Muscle layer of colon (tissue), 2 donors: ENCODE results near the gene CPA3.

Source experiments
- H3K27ac ChIP-seq: one replicate; pipeline ENCODE4 v1.7.0; 2013; ENCODE audit warnings: low read depth, mild to moderate bottlenecking, low read length, moderate library complexity
- H3K27me3 ChIP-seq, 2 donors: one replicate each; pipeline ENCODE4 v1.7.0; 2013; ENCODE audit warnings: low read length in 2 of 2, mild to moderate bottlenecking in 2 of 2; ENCODE audit not compliant: insufficient read depth in 2 of 2, control insufficient read depth in 1 of 2
- H3K36me3 ChIP-seq: one replicate; pipeline ENCODE4 v1.7.0; 2013; ENCODE audit warnings: mild to moderate bottlenecking, low read length; ENCODE audit not compliant: insufficient read depth
- H3K4me1 ChIP-seq: one replicate; pipeline ENCODE4 v1.7.0; 2013; ENCODE audit warnings: mild to moderate bottlenecking, low read length; ENCODE audit not compliant: insufficient read depth
- H3K4me3 ChIP-seq, 2 donors: one replicate each; pipeline ENCODE4 v1.7.0; 2013; ENCODE audit warnings: low read length in 2 of 2, low read depth in 1 of 2, mild to moderate bottlenecking in 1 of 2, moderate library complexity in 1 of 2
- H3K9ac ChIP-seq: one replicate; pipeline ENCODE4 v1.7.0; 2013; ENCODE audit warnings: low read length
- H3K9me3 ChIP-seq: one replicate; pipeline ENCODE4 v1.7.0; 2013; ENCODE audit warnings: mild to moderate bottlenecking, low read length
- donor health status: abdominal sarcoma.
- donor health status: Adenocarcinoma of cecum.

The CPA3 gene, protein sequence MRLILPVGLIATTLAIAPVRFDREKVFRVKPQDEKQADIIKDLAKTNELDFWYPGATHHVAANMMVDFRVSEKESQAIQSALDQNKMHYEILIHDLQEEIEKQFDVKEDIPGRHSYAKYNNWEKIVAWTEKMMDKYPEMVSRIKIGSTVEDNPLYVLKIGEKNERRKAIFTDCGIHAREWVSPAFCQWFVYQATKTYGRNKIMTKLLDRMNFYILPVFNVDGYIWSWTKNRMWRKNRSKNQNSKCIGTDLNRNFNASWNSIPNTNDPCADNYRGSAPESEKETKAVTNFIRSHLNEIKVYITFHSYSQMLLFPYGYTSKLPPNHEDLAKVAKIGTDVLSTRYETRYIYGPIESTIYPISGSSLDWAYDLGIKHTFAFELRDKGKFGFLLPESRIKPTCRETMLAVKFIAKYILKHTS

DNA sequence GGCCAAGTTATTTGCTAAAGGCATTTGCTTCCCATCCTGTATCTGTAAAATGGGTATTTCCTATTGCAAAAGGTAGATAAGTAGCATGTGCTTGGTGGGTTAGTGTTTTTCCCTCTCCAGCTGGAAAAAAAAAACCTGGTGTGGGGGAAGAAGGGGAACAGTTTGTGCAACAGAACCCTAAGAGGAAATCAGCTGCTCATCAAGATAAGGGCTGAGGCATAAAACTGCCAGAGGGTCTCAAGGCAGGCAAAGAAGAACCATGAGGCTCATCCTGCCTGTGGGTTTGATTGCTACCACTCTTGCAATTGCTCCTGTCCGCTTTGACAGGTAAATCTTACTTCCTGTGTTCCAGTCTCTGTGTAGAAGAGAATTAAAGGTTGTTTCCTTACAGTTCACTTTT, at the start of gene CPA3:
TSS of gene CPA3 (plus strand) at position 248 of the 400 bp plus-strand sequence. CDS start at position 260, 12 bp downstream.
- no peak within 1 kb of the TSS for H3K27ac ChIP-seq
- H3K9ac ChIP-seq: no peak within 1 kb of the TSS
- H3K4me3 ChIP-seq: no peak within 1 kb of the TSS
- H3K36me3 ChIP-seq: no peaks in the 10 kb centered on the region
- no peaks in the 10 kb centered on the region for H3K27me3 ChIP-seq
- H3K4me1 ChIP-seq: no peaks in the 10 kb centered on the region
- H3K9me3 ChIP-seq: no peaks in the 10 kb centered on the region

DNA sequence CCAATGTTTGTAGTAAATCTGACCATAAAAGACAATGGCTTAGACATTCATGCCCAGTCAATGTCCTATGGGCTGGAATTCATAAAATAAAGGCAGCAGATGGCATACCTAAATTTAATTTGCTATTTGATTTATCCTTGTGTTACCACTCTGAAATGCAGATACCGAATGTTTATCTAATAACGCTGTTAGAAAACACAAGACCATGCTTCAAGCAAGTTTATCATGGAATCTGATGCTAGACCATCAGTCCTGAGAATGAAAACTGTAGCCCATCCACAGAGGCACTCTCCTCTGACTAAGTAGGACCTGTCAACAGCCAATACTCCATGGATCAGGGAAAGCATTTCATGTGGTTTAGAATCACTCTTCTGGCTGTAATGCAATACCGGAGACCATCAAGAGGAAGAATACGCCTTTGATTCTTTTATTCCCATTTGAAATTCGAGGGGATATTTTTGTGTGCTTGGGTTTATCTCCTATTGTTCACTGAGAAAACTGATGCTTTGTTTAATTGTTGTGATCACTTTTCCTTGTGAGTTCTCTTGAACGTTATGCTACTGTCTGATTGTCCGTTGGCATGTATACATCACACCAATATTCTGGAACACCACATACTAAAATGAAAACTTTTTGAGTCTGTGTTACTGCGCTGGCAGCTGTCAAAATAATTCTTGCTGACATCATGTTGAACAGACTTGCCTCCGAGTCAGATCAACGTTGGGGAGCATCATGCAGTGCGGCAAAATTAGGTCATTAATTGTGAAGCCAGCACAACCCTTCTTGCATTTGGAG, 49.6 kb upstream of the CPA3 start:
- Histone ChIP-seq H3K36me3 (no peaks in the 10 kb centered on the region), H3K9me3 (no peaks in the 10 kb centered on the region), H3K9ac (no peak overlapping the region), H3K27ac (no peak overlapping the region), H3K27me3 (no peaks in the 10 kb centered on the region), H3K4me1 (no peaks in the 10 kb centered on the region), H3K4me3 (no peak overlapping the region)

DNA sequence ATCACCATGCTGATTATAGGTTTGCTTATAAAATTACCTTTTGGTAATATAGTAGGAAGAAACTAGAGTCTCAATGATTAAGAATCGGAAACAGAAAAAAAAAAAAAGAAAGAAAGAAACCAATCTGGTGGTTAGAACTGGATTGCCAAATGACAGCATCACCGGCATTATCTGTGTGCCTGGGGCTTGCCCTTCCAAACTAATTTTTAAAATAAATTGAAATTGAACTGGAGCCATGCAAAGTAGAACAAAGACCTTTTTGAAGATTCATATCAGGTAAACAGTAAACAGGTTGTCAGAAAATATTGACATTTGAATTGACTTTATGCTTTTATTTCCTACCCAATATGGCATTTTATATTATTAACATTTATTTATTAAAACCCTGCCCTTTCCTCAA, 48.7 kb upstream of the CPA3 start:
- Histone ChIP-seq H3K9me3 (no peaks in the 10 kb centered on the region), H3K9ac (no peak overlapping the region), H3K4me3 (no peak overlapping the region), H3K4me1 (no peaks in the 10 kb centered on the region), H3K27ac (no peak overlapping the region), H3K36me3 (no peaks in the 10 kb centered on the region), H3K27me3 (no peaks in the 10 kb centered on the region)

DNA sequence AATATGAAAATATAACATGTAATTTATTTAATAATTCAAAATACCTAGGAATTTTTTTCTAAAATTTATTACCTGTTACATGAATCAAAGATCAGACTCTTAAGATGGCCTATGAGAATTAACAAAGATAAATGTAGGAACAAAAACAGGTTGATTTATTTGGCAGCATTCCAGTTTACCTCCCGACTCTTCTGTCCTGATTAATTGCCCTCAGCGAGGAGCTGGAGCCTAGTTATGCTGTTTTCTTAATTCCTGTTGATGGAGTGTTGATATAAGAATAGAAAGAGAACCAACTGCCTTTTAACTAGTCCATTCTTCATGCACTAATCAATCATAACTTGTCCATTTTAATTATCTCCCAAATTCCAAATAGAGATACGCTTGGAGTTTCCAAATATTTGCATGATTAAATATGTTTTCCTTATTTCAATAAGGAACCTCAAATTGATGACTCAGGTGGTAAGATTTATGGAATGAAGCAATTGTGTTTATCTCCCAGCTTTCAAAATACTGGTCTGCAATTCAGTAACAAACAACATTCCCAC, 48.0 kb upstream of the CPA3 start:
- Histone ChIP-seq H3K36me3 (no peaks in the 10 kb centered on the region), H3K4me3 (no peak overlapping the region), H3K27me3 (no peaks in the 10 kb centered on the region), H3K4me1 (no peaks in the 10 kb centered on the region), H3K27ac (no peak overlapping the region), H3K9ac (no peak overlapping the region), H3K9me3 (no peaks in the 10 kb centered on the region)

DNA sequence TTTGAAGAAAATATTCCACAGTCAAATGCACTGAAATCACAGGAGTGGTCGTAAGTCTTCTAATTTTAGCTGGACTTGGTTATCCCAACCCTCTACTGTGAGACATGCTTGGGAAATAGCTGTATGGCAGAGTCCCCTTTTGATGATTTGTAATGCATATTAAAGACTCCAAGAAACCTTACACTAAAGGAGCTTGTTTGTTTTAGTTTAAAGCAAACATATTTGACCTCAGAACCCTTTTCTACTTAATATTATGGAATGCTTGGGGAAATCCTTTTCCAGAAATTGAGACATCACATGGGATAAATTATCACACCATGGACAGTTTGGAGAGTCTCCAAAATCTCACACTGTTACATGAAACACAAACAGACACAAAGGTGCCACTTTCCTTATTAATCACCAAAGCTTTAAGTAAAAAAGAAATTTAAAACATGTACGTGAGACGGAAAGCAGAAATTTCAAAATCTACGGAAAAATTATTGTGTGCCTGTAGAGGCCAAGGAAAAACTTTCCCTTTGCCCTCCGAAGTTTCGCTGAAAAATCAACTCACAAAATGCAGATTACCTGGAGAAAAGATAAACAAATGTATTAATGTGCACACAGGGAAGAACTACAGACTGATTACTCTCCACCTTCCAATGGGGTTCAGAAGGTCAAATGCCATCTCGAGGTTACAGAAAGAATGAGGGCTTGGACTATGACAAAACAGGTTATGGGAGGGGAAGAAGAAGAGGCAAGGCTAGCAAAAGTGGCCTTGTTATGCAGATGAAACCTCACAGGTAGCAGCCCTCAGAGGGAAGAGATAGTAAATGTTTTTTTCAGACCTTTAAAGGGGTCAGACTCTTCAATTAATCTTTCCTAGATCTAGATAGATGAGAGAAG, 44.5 kb upstream of the CPA3 start:
- no peak overlapping the region for H3K4me3 ChIP-seq
- no peaks in the 10 kb centered on the region for H3K4me1 ChIP-seq
- no peaks in the 10 kb centered on the region for H3K36me3 ChIP-seq
- no peak overlapping the region for H3K27ac ChIP-seq
- no peak overlapping the region for H3K9ac ChIP-seq
- no peaks in the 10 kb centered on the region for H3K9me3 ChIP-seq
- no peaks in the 10 kb centered on the region for H3K27me3 ChIP-seq

DNA sequence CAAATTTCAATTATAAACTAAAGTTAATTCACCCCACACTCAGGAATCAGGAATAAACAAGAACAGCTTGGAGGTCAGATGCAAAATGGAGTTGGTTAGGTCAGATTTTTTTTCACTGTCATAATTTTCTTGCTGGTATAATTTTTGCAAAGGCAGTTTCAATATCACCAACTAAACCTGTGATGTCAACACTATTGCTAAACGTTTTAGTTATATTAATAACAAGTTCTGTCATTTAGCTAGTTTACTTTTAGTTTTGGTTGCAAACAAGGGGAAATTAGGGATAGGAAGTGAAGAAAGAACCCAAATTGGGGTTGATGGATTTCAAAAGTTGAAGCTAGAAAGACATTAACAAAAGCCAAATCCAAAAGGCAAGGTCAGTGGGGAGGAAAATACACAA, 42.1 kb upstream of the CPA3 start:
- Histone ChIP-seq H3K36me3 (no peaks in the 10 kb centered on the region), H3K9me3 (no peaks in the 10 kb centered on the region), H3K4me1 (no peaks in the 10 kb centered on the region), H3K4me3 (no peak overlapping the region), H3K9ac (no peak overlapping the region), H3K27me3 (no peaks in the 10 kb centered on the region), H3K27ac (no peak overlapping the region)

DNA sequence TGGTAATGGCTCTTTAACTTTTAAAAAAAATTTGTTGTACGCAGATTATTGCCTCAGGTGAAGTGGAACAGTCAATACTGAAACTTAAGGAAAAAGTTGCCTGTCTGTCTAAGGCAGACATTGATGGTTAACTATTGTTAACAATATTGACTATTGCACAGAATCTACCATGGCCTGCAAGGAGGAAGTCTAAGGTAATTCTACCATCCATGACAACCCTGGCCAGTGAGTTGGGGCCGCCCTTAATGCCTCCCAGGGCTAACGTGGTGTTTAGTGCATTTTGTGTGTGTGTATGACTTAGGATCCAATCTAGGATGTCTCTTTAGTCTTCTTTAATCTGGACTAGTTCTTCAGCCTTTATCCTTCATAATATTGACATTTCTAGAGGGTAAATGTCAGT, 39.6 kb upstream of the CPA3 start:
- Histone ChIP-seq H3K4me3 (no peak overlapping the region), H3K27me3 (no peaks in the 10 kb centered on the region), H3K9ac (no peak overlapping the region), H3K4me1 (no peaks in the 10 kb centered on the region), H3K9me3 (no peaks in the 10 kb centered on the region), H3K36me3 (no peaks in the 10 kb centered on the region), H3K27ac (no peak overlapping the region)

DNA sequence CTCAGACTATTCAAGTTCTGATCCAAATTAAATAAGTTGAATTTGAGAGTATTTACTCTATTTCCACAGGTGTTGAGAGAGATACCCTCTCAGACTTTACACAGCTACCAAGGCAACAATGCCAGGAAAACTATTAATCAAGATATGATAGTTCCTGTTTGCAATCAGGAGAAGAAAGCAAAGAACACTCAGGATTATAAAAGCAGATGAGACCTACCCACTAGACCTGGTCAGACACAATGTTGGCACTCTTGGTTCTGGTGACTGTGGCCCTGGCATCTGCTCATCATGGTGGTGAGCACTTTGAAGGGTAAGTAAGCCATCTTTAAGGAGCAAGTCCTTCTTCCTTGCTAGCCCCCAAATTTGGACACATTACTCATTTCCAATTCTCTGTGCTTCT, 37.5 kb upstream of the CPA3 start, which contains the start of gene CPB1:
TSS of gene CPB1 (plus strand) at position 227 of the 400 bp plus-strand sequence. CDS start at position 240, 13 bp downstream.
- H3K27ac ChIP-seq: no peak within 1 kb of the TSS
- no peak within 1 kb of the TSS for H3K4me3 ChIP-seq

DNA sequence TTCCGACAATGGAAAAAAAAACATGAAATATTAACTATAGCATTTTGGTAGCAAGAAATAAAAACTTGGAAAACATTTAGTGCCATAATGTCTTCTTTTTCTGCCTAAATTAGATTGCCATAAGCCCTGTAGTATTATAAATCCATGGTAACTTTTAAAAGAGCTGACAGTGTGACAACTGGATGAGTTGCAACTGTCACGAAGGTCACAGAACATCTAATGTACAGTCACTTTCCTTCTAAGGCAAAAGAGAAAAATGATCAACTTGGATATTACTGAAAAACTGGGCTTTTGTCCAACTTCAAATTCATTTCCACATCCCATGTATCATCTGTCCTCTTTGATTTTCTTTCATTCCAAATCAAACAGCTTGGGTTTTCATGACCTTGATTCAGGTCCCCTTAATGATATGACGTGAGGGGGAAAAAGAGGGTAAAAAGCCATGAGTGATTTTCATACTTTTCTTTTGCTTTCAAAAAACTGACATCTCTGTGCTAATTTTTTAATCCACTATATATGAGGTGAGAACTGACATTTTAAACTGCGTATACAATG, 36.9 kb upstream of the CPA3 start:
- Histone ChIP-seq H3K4me1 (no peaks in the 10 kb centered on the region), H3K9ac (no peak overlapping the region), H3K27ac (no peak overlapping the region), H3K4me3 (no peak overlapping the region), H3K36me3 (no peaks in the 10 kb centered on the region), H3K9me3 (no peaks in the 10 kb centered on the region), H3K27me3 (no peaks in the 10 kb centered on the region)

More for the DNA sequence above, 37.5 kb upstream of the CPA3 start, which contains the start of gene CPB1:
- no peaks in the 10 kb centered on the region for H3K9me3 ChIP-seq
- no peaks in the 10 kb centered on the region for H3K36me3 ChIP-seq
- no peaks in the 10 kb centered on the region for H3K4me1 ChIP-seq
- no peaks in the 10 kb centered on the region for H3K27me3 ChIP-seq
- H3K9ac ChIP-seq: no peak within 1 kb of the TSS

DNA sequence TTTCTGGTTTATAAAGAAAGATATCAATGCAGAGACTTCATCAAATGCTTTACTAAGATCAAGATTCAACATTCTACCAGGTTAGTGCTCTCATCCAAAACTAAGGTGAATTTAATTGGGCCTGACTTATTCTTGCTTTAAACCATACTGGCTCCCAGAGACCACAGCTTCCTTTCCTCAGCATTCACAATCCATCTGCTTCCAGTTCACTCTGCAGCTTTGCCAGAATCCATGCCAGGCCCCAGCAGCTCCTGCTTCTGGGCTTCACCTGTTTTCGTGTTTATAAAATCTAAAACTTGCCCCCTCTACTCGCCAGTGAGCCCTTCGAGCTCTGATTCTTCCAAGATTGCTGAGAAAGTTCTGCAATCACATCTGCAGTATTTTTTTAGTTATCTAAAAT, 35.2 kb upstream of the CPA3 start:
- Histone ChIP-seq H3K27me3 (no peaks in the 10 kb centered on the region), H3K4me1 (no peaks in the 10 kb centered on the region), H3K9ac (no peak overlapping the region), H3K36me3 (no peaks in the 10 kb centered on the region), H3K27ac (no peak overlapping the region), H3K9me3 (no peaks in the 10 kb centered on the region), H3K4me3 (no peak overlapping the region)
